ENCODE data around the gene IL17RD. TPM values are rescaled to one million over a fixed set of nuclear protein-coding genes. Genes with fewer than 3 reads are reported as not detected.

Gene IL17RD
- total RNA-seq, 2 donors from 2014 or later: 47.1 to 71.3 TPM

DNA sequence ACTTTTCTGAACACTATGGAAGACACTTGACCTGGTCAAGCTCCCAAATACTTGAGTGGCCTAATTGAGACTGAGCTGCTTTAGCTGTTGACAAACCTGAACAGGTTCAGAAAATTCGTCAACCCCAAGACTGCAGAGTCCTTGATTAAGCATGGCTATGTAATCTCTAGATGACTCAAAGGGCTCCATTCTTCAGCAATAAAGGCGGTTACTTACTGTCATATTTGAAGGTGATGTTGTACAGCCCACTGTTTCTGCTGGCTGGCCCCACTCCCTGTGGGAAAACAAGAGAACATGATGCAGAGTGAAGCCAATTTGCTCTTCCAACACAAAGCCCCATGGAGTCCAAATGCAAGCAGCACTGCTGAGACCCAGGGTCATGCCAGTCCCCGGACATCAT is 45.1 kb downstream of the IL17RD start:
- no peaks in the 10 kb centered on the region for H3K27me3 Mint-ChIP-seq (ENCODE audit: insufficient read depth)
- Histone ChIP-seq H3K9me3 (ENCODE audit: control insufficient read depth, low read length) (no peaks in the 10 kb centered on the region), H3K27ac (ENCODE audit: low read depth, low read length) (no peak overlapping the region), H3K36me3 (ENCODE audit: control insufficient read depth, insufficient read depth, low read length) (peaks cover 36% of the 10 kb centered on the region), H3K27me3 (ENCODE audit: control insufficient read depth, insufficient read depth, low read length, poor library complexity, severe bottlenecking) (no peaks in the 10 kb centered on the region), H3K4me3 (ENCODE audit: low read length) (no peak overlapping the region), H3K4me1 (ENCODE audit: control insufficient read depth, insufficient read depth, low read length) (peaks cover 3% of the 10 kb centered on the region), H3K9ac (ENCODE audit: extremely low read depth, low read length, poor library complexity, severe bottlenecking) (no peak overlapping the region)
- no peak for TF ChIP-seq CTCF (conservative IDR thresholded peaks at IDR 0.05)
- peak overlapping the region; percentile 48 for H3K27ac Mint-ChIP-seq
- H3K36me3 Mint-ChIP-seq (ENCODE audit: low read depth): peaks cover 31% of the 10 kb centered on the region
- H3K4me3 Mint-ChIP-seq: no peak overlapping the region
- no peaks in the 10 kb centered on the region for H3K9me3 Mint-ChIP-seq
- whole genome bisulfite sequencing, 2 experiments (ENCODE audit: insufficient coverage in 1 of 2, insufficient read length in 1 of 2): 98 to 100% methylated on average over 1 to 3 of the region's 3 CpGs
- peaks cover 31% of the 10 kb centered on the region for H3K4me1 Mint-ChIP-seq
- no peak for DNase-seq

DNA sequence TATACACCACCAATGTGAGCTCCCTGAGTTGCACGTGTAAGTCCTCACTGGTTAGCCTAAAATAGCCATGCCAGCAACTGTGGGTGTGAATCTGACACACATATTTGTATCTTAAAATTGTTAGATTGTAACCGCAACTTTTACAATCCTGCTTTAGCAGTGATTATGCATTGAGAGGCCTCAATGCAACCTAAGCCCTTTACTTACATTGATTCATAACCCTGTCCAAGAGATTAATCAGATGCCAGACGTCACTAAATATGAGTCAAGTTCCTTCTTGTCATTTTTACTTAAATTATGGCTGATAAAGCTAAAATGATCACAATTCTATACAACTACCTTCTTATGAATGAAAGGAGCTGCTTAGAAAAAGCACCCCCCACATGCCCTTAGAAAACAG is 46.9 kb downstream of the IL17RD start:
- Histone ChIP-seq H3K4me1 (ENCODE audit: control insufficient read depth, insufficient read depth, low read length) (no peaks in the 10 kb centered on the region), H3K36me3 (ENCODE audit: control insufficient read depth, insufficient read depth, low read length) (peaks cover 50% of the 10 kb centered on the region), H3K4me3 (ENCODE audit: low read length) (no peak overlapping the region), H3K9ac (ENCODE audit: extremely low read depth, low read length, poor library complexity, severe bottlenecking) (no peak overlapping the region), H3K9me3 (ENCODE audit: control insufficient read depth, low read length) (no peaks in the 10 kb centered on the region), H3K27ac (ENCODE audit: low read depth, low read length) (no peak overlapping the region), H3K27me3 (ENCODE audit: control insufficient read depth, insufficient read depth, low read length, poor library complexity, severe bottlenecking) (no peaks in the 10 kb centered on the region)
- Mint-ChIP-seq H3K27ac (peak overlapping the region; percentile 56), H3K4me1 (peaks cover 24% of the 10 kb centered on the region), H3K36me3 (ENCODE audit: low read depth) (peaks cover 40% of the 10 kb centered on the region), H3K9me3 (no peaks in the 10 kb centered on the region), H3K27me3 (ENCODE audit: insufficient read depth) (no peaks in the 10 kb centered on the region), H3K4me3 (no peak overlapping the region)
- 61 to 100% methylated on average over 1 to 3 of the region's 3 CpGs for WGBS, 2 experiments (ENCODE audit: insufficient coverage in 1 of 2, insufficient read length in 1 of 2)
- DNase-seq: no peak
- no peak for TF ChIP-seq CTCF (conservative IDR thresholded peaks at IDR 0.05)

DNA sequence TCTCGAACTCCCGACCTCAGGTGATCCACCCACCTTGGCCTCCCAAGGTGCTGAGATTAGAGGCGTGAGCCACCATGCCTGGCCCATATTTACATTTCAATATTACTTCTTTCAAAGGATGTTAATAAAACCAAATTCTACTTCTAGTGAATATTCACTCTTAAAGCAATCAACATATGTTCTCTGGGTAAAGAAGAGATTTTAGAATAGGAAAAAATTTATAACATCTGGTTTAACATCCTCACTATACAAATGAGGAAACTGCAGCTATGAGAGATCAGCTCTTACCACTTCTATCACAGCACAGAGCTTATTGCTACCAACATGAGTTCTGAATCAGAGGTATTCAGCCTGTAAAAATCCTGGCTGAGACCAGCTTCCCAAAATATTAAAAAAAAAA is 48.7 kb downstream of the IL17RD start:
- Mint-ChIP-seq H3K27ac (no peak overlapping the region), H3K27me3 (ENCODE audit: insufficient read depth) (no peaks in the 10 kb centered on the region), H3K4me1 (peaks cover 11% of the 10 kb centered on the region), H3K4me3 (no peak overlapping the region), H3K9me3 (no peaks in the 10 kb centered on the region), H3K36me3 (ENCODE audit: low read depth) (peaks cover 50% of the 10 kb centered on the region)
- Histone ChIP-seq H3K36me3 (ENCODE audit: control insufficient read depth, insufficient read depth, low read length) (peaks cover 60% of the 10 kb centered on the region), H3K9ac (ENCODE audit: extremely low read depth, low read length, poor library complexity, severe bottlenecking) (no peak overlapping the region), H3K9me3 (ENCODE audit: control insufficient read depth, low read length) (no peaks in the 10 kb centered on the region), H3K4me3 (ENCODE audit: low read length) (no peak overlapping the region), H3K4me1 (ENCODE audit: control insufficient read depth, insufficient read depth, low read length) (no peaks in the 10 kb centered on the region), H3K27me3 (ENCODE audit: control insufficient read depth, insufficient read depth, low read length, poor library complexity, severe bottlenecking) (no peaks in the 10 kb centered on the region), H3K27ac (ENCODE audit: low read depth, low read length) (no peak overlapping the region)
- no peak for DNase-seq
- no peak for TF ChIP-seq CTCF (conservative IDR thresholded peaks at IDR 0.05)
- 92% methylated on average over 3 of the region's 3 CpGs; no CpG with 5 or more reads in 1 of the 2 experiments for WGBS, 2 experiments (ENCODE audit: insufficient coverage in 1 of 2, insufficient read length in 1 of 2)
